ENCODE measurements around the gene TMPRSS6.

DNA sequence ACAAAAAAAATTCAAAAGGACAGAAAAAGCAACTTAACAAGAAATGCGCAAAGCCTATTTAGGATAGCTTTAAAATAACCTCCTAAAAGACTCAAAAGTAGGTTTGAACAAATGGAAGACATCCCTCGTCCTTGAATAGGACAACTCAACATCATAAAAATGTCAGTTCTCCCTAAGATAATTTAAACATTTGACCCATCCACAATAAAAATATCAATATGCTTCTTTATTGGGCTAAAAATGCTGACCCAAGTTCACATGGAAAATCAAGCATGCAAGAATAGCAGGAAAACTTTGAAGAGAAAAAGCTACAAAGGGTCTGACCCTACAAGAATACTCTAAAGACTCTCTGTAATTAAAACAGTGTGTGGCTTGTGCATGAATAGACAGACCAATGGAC lies 70.0 kb downstream of the TMPRSS6 start:
- TF ChIP-seq, protein P1, sequence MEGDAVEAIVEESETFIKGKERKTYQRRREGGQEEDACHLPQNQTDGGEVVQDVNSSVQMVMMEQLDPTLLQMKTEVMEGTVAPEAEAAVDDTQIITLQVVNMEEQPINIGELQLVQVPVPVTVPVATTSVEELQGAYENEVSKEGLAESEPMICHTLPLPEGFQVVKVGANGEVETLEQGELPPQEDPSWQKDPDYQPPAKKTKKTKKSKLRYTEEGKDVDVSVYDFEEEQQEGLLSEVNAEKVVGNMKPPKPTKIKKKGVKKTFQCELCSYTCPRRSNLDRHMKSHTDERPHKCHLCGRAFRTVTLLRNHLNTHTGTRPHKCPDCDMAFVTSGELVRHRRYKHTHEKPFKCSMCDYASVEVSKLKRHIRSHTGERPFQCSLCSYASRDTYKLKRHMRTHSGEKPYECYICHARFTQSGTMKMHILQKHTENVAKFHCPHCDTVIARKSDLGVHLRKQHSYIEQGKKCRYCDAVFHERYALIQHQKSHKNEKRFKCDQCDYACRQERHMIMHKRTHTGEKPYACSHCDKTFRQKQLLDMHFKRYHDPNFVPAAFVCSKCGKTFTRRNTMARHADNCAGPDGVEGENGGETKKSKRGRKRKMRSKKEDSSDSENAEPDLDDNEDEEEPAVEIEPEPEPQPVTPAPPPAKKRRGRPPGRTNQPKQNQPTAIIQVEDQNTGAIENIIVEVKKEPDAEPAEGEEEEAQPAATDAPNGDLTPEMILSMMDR (IDR thresholded peaks at IDR 0.05), result no peak
- TF ChIP-seq POLR2A (IDR thresholded peaks at IDR 0.05) (no peak), POLR2AphosphoS5 (IDR thresholded peaks at IDR 0.05; ENCODE audit: insufficient read depth in 1 of 2, low read depth in 1 of 2) (no peak)
